ENCODE data around the gene TUBB3. TPM values are rescaled to one million over a fixed set of nuclear protein-coding genes. Genes with fewer than 3 reads are reported as not detected.

Gene TUBB3
- total and polyA plus RNA-seq, 7 experiments from 2014 or later, result 0.22 to 2.8 (median 0.48) TPM; not detected in 4

DNA sequence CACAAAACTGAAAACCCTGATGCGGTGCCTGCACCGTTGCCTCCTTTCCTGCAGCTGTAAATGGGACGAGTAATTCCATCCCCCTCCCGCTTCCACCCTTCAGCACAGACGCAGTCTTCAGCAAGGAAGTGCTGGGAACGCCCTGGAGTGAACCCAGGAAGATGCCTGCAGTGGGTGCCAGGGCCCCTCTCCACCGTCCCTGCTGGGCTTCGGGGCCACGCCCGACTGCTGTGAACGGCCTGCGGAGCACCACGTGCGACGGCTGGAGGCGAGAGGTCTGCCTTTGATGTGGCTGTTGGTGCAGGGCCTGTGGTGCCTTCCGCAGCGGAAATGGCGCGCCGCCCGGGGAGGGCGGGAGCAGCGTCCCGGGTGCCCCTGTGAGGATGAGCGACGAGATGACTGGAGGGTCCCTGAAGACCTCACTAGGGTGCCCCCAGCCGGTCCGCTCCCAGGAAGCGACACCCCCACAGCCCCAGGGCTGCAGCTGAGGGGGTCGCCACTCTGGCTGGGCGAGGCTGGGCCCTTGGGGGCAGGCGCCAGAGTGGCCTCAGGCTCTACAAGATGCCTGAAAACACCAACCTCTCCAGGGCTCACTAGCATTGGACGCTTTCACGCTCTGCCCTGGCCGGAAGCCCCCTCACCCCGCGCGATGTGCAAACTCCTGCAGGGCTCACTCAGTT, 5.2 kb upstream of the TUBB3 start:
- intact Hi-C loops (cut with micrococcal nuclease), result loop anchor here (1.0 to 5.0 kb wide), 5 partner anchors 30 to 196 kb away; partner anchors contain the start of genes DEF8 (in 1 of the 2), FANCA (in 1 of the 2), TCF25 (in 1 of the 2) and VPS9D1 (in 1 of the 2)
- H3K27me3 Mint-ChIP-seq, result peaks cover 4 to 30% (median 17%) of the 10 kb centered on the region in 5 donors
- H3K36me3 Mint-ChIP-seq, result peaks cover 0 to 12% (median 0%) of the 10 kb centered on the region in 5 donors
- Histone ChIP-seq H3K4me1 (ENCODE audit: control insufficient read depth in 2 of 2, insufficient read depth in 2 of 2, low read length in 2 of 2) (peaks cover 20 to 25% of the 10 kb centered on the region in 2 donors), H3K27ac (ENCODE audit: low read depth, low read length) (no peak overlapping the region), H3K9me3 (ENCODE audit: control insufficient read depth in 2 of 3, low read length in 3 of 3) (no peaks in the 10 kb centered on the region), H3K36me3 (ENCODE audit: control insufficient read depth in 2 of 3, insufficient read depth in 3 of 3, low read length in 3 of 3) (peaks cover 0 to 4% (median 0%) of the 10 kb centered on the region in 3 experiments), H3K4me3 (ENCODE audit: low read length) (peak overlapping the region; percentile 43), H3K27me3 (ENCODE audit: control insufficient read depth in 2 of 2, insufficient read depth in 2 of 2, low read length in 2 of 2) (peaks cover 0 to 6% of the 10 kb centered on the region in 2 donors)
- H3K4me1 Mint-ChIP-seq, result peaks cover 20 to 52% (median 38%) of the 10 kb centered on the region in 7 donors
- H3K27ac Mint-ChIP-seq, result peak overlapping the region in 4 of 9 donors; percentile 44 to 87 (median 71)
- DNase-seq (peak; percentile 53 to 83 (median 67)), ATAC-seq (peak; percentile 81)
- ChIA-PET POLR2A (interaction anchor here (1.5 to 1.8 kb wide), 2 partner anchors 30 to 45 kb away, joined by 5 read pairs; partner anchors contain the start of genes DEF8 and TCF25), CTCF (no interaction called here)
- H3K9me3 Mint-ChIP-seq, result no peaks in the 10 kb centered on the region
- peak overlapping the region; percentile 67 to 86 (median 73) for H3K4me3 Mint-ChIP-seq

GRCh38 chr16:89918453-89919347, 4.4 kb upstream of the TUBB3 start, which contains the start of gene MC1R:
Gene MC1R, plus strand, starts transcription at chr16:89918862. Its CDS starts 397 bp downstream, at chr16:89919259.
- peaks cover 20 to 48% (median 38%) of the 10 kb centered on the region in 7 donors for H3K4me1 Mint-ChIP-seq
- H3K27ac Mint-ChIP-seq, result peak within 1 kb of the TSS in 5 of 9 donors; percentile 25 to 87 (median 69)
- Histone ChIP-seq H3K9me3 (ENCODE audit: control insufficient read depth in 2 of 3, low read length in 3 of 3) (no peaks in the 10 kb centered on the region), H3K36me3 (ENCODE audit: control insufficient read depth in 2 of 3, insufficient read depth in 3 of 3, low read length in 3 of 3) (peaks cover 0 to under 1% (median 0%) of the 10 kb centered on the region in 3 experiments), H3K4me3 (ENCODE audit: low read length) (peak within 1 kb of the TSS; percentile 43), H3K27ac (ENCODE audit: low read depth, low read length) (no peak within 1 kb of the TSS), H3K27me3 (ENCODE audit: control insufficient read depth in 2 of 2, insufficient read depth in 2 of 2, low read length in 2 of 2) (peaks cover 0 to 6% of the 10 kb centered on the region in 2 donors), H3K4me1 (ENCODE audit: control insufficient read depth in 2 of 2, insufficient read depth in 2 of 2, low read length in 2 of 2) (peaks cover 20 to 25% of the 10 kb centered on the region in 2 donors)
- ATAC-seq (peak; percentile 48), DNase-seq (peak in 1 of 9 donors; percentile 35)
- peak within 1 kb of the TSS; percentile 67 to 86 (median 73) for H3K4me3 Mint-ChIP-seq
- H3K36me3 Mint-ChIP-seq, result peaks cover 0 to 8% (median 0%) of the 10 kb centered on the region in 5 donors
- ChIA-PET CTCF (no interaction called here), POLR2A (interaction anchor here (0.9 to 1.8 kb wide), 3 partner anchors 10 to 46 kb away, joined by 3 to 5 read pairs (median 5); partner anchors contain the start of genes DEF8 and TCF25)
- no peaks in the 10 kb centered on the region for H3K9me3 Mint-ChIP-seq
- intact Hi-C loops (cut with micrococcal nuclease), result loop anchor here (1.0 to 5.0 kb wide), 5 partner anchors 30 to 196 kb away; partner anchors contain the start of genes DEF8 (in 1 of the 2), FANCA (in 1 of the 2), TCF25 (in 1 of the 2) and VPS9D1 (in 1 of the 2)
- peaks cover 4 to 30% (median 17%) of the 10 kb centered on the region in 5 donors for H3K27me3 Mint-ChIP-seq

GRCh38 chr16:89919535-89920406, 3.4 kb upstream of the TUBB3 start:
- Mint-ChIP-seq H3K9me3 (no peaks in the 10 kb centered on the region), H3K4me1 (peaks cover 15 to 44% (median 33%) of the 10 kb centered on the region in 7 donors), H3K27me3 (peaks cover 4 to 35% (median 17%) of the 10 kb centered on the region in 5 donors), H3K4me3 (peak overlapping the region in 9 of 10 donors; percentile 23 to 84 (median 48)), H3K36me3 (peaks cover 0 to 2% (median 0%) of the 10 kb centered on the region in 5 donors), H3K27ac (peak overlapping the region in 2 of 9 donors; percentile 0 to 72)
- no peaks in the 10 kb centered on the region for H3K9me3 ChIP-seq (ENCODE audit: control insufficient read depth in 2 of 3, low read length in 3 of 3)
- ATAC-seq (no peak), DNase-seq (no peak)
- peaks cover 0 to 9% of the 10 kb centered on the region in 2 donors for H3K27me3 ChIP-seq (ENCODE audit: control insufficient read depth in 2 of 2, insufficient read depth in 2 of 2, low read length in 2 of 2)
- no peak overlapping the region for H3K4me3 ChIP-seq (ENCODE audit: low read length)
- no peaks in the 10 kb centered on the region for H3K36me3 ChIP-seq (ENCODE audit: control insufficient read depth in 2 of 3, insufficient read depth in 3 of 3, low read length in 3 of 3)
- H3K4me1 ChIP-seq (ENCODE audit: control insufficient read depth in 2 of 2, insufficient read depth in 2 of 2, low read length in 2 of 2), result peaks cover 20 to 25% of the 10 kb centered on the region in 2 donors
- intact Hi-C loops (cut with micrococcal nuclease), result loop anchor here (2.0 to 10.0 kb wide), 5 partner anchors 45 to 197 kb away; partner anchors contain the start of genes DBNDD1 (in 1 of the 2), FANCA (in 1 of the 2), TCF25 (in 1 of the 2) and VPS9D1 (in 1 of the 2)
- CTCF ChIA-PET, result no interaction called here
- no peak overlapping the region for H3K27ac ChIP-seq (ENCODE audit: low read depth, low read length)
- POLR2A ChIA-PET, result interaction anchor here (1.5 to 1.8 kb wide), 2 partner anchors 28 to 47 kb away, joined by 5 read pairs; partner anchors contain the start of genes DEF8 and TCF25

DNA sequence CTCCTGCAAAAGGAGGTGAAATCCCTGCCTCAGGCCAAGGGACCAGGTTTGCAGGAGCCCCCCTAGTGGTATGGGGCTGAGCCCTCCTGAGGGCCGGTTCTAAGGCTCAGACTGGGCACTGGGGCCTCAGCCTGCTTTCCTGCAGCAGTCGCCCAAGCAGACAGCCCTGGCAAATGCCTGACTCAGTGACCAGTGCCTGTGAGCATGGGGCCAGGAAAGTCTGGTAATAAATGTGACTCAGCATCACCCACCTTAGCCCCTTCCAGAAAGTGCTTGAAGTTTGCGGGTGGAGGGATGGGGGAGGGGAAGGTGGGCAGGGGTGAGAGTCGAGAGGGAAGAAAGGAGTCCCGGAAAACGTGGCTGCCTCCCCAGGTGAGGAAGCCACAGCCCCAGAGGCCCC, 2.4 kb upstream of the TUBB3 start:
- intact Hi-C loops (cut with micrococcal nuclease), result loop anchor here in 1 of 2 donors (10.0 kb wide), 1 partner anchor 94 kb away; the partner anchor contains the start of gene DBNDD1
- Histone ChIP-seq H3K27me3 (ENCODE audit: control insufficient read depth in 2 of 2, insufficient read depth in 2 of 2, low read length in 2 of 2) (peaks cover 0 to 11% of the 10 kb centered on the region in 2 donors), H3K27ac (ENCODE audit: low read depth, low read length) (no peak overlapping the region), H3K4me1 (ENCODE audit: control insufficient read depth in 2 of 2, insufficient read depth in 2 of 2, low read length in 2 of 2) (peaks cover 20 to 25% of the 10 kb centered on the region in 2 donors), H3K4me3 (ENCODE audit: low read length) (no peak overlapping the region), H3K9me3 (ENCODE audit: control insufficient read depth in 2 of 3, low read length in 3 of 3) (no peaks in the 10 kb centered on the region), H3K36me3 (ENCODE audit: control insufficient read depth in 2 of 3, insufficient read depth in 3 of 3, low read length in 3 of 3) (no peaks in the 10 kb centered on the region)
- ChIA-PET CTCF (no interaction called here), POLR2A (no interaction called here)
- Mint-ChIP-seq H3K27ac (no peak overlapping the region), H3K27me3 (peaks cover 6 to 42% (median 17%) of the 10 kb centered on the region in 5 donors), H3K4me1 (peaks cover 19 to 52% (median 36%) of the 10 kb centered on the region in 7 donors), H3K9me3 (no peaks in the 10 kb centered on the region), H3K4me3 (peak overlapping the region in 4 of 10 donors; percentile 18 to 84 (median 52)), H3K36me3 (peaks cover 0 to 2% (median 0%) of the 10 kb centered on the region in 5 donors)
- no peak for DNase-seq
- ATAC-seq, result no peak

GRCh38 chr16:89921131-89921701, 1.9 kb upstream of the TUBB3 start:
- H3K36me3 ChIP-seq (ENCODE audit: control insufficient read depth in 2 of 3, insufficient read depth in 3 of 3, low read length in 3 of 3), result no peaks in the 10 kb centered on the region
- CTCF ChIA-PET, result no interaction called here
- no peak overlapping the region for H3K27ac ChIP-seq (ENCODE audit: low read depth, low read length)
- peaks cover 0 to 11% of the 10 kb centered on the region in 2 donors for H3K27me3 ChIP-seq (ENCODE audit: control insufficient read depth in 2 of 2, insufficient read depth in 2 of 2, low read length in 2 of 2)
- peak overlapping the region in 2 of 10 donors; percentile 55 to 78 for H3K4me3 Mint-ChIP-seq
- peak overlapping the region in 1 of 9 donors; percentile 13 for H3K27ac Mint-ChIP-seq
- POLR2A ChIA-PET, result no interaction called here
- intact Hi-C loops (cut with micrococcal nuclease), result loop anchor here in 1 of 2 donors (10.0 kb wide), 1 partner anchor 94 kb away; the partner anchor contains the start of gene DBNDD1
- ATAC-seq (no peak), DNase-seq (no peak)
- H3K9me3 ChIP-seq (ENCODE audit: control insufficient read depth in 2 of 3, low read length in 3 of 3), result no peaks in the 10 kb centered on the region
- no peak overlapping the region for H3K4me3 ChIP-seq (ENCODE audit: low read length)
- no peaks in the 10 kb centered on the region for H3K9me3 Mint-ChIP-seq
- H3K36me3 Mint-ChIP-seq, result no peaks in the 10 kb centered on the region
- H3K4me1 Mint-ChIP-seq, result peaks cover 19 to 49% (median 36%) of the 10 kb centered on the region in 7 donors
- H3K4me1 ChIP-seq (ENCODE audit: control insufficient read depth in 2 of 2, insufficient read depth in 2 of 2, low read length in 2 of 2), result peaks cover 20 to 25% of the 10 kb centered on the region in 2 donors
- H3K27me3 Mint-ChIP-seq, result peaks cover 6 to 42% (median 17%) of the 10 kb centered on the region in 5 donors
